Measurements from ENCODE around the gene PTHLH.

The PTHLH gene

DNA sequence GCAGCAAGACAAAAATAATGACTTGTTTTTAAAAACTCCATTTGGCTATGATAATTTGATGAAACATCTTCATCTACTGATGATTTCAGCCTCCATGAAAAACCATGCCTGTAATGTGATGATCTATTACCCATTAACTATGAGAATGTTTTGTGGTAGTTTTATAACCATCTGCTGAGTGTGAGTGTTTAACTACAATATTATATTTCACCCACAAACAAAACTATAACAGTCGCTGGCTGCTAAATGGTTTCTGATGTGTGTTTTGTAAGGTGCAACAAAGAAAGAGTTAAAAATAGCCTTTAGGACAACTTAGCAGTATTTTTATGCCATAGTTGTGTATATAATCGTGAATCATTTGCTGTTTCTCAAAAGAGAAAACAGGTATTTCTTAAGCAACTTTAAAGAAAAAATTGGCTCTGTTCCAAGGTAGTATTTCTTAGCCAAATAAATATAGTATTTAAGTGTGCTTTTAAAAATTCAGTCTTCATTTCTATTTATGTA lies 4.9 kb downstream of the PTHLH start:
- H3K4me3 ChIP-seq (ENCODE audit: low read length) = no peak overlapping the region
- TF ChIP-seq ZNF274 (IDR thresholded peaks at IDR 0.05; ENCODE audit: low read depth, low read length) = no peak

DNA sequence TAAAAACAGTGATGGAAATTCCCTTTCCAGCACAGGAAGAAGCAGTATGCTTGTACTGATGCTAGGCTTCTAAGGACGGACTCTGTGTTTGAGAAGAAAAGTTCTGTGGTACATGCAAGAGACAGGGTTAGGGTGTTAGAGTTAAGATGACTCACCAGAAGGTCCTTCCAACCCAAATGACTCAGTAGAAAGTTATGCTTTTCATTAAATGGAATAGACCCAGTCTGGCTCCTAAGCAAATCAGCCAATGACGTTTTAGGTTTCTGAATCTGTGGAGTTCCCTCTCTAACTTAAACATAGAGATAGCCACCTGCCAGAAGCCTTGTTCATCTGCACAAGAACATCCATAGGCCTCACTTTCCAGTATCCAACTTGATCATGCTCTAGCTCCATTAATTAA lies 5.7 kb downstream of the PTHLH start:
- no peak for TF ChIP-seq ZNF274 (IDR thresholded peaks at IDR 0.05; ENCODE audit: low read depth, low read length)
- H3K4me3 ChIP-seq (ENCODE audit: low read length) = no peak overlapping the region

DNA sequence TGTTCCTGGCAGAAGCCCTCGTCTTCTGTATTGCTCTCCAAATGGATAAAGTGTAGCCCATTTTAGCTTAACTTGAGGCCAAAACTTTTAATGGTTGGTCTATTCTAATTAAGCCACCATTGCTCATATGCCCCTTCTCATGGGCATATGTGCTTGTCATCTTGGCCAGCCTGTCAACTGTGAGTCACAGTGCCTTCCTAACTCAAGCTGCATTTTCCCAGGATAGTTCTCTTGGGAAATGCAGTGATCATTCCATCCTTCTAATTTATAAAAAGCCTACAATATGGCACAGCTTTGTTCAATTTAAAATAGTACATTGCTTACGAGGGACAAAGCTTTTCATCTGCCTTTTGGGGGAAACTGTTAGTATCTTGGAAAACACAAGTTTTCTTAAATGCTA lies 6.6 kb downstream of the PTHLH start:
- TF ChIP-seq ZNF274 (IDR thresholded peaks at IDR 0.05; ENCODE audit: low read depth, low read length) = no peak
- H3K4me3 ChIP-seq (ENCODE audit: low read length) = no peak overlapping the region

DNA sequence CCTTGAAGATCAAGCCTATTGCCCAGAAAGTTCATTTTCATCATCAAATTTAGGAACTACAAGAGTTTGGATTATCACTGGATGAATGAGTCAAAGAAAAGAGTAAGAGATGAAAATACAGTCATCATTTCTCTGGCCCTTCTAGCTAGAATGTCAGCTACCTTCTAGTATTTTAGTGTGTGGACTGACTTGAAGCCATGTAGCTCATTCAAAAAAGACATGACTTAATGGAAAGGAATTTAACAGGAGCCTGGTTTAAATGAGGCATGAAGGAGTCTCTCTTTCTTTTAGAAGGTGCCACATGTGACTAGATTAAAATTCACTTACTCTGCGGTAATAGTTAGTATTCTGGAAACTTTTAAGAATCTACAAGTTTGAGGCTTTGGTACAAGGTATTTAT lies 7.1 kb downstream of the PTHLH start:
- no peak for TF ChIP-seq ZNF274 (IDR thresholded peaks at IDR 0.05; ENCODE audit: low read depth, low read length)
- no peak overlapping the region for H3K4me3 ChIP-seq (ENCODE audit: low read length)

DNA sequence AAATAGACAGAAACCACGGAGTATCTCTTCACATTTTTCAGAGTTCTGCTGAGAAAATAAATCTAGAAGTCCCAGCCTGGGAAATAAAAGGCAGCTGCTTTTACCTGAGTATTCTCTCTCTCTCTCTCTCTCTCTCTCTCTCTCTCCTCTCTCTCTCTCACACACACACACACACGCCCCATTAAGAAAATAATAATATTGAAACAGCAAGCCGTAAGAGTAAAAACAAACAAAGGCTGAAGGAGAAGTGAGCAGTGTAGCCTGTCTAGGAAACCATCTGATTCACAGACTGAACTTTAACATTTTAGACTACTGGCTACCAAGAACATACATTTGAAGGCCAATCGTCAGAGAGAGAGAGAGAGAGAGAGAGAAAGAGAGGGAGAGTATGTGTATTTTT lies 8.4 kb downstream of the PTHLH start:
- no peak for TF ChIP-seq ZNF274 (IDR thresholded peaks at IDR 0.05; ENCODE audit: low read depth, low read length)
- H3K4me3 ChIP-seq (ENCODE audit: low read length) = no peak overlapping the region

DNA sequence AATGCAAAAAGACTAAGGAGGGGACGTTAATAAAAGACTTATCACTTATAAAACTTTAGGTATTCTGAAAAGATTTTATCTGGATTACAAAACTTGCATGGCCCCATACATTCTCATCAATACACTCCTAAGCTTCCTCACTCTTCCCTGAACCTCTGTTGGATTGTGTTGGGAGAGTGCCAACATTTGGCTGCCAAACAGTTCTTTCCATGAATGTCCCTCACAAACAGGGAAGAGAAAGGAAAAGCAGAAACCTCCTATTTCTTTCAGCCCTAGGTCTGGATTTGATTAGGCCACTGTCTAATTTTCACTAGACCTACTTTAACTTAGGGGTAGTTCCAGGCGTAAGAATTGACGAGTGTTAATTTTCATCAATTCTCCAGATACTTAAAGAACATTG lies 11.7 kb downstream of the PTHLH start:
- no peak for TF ChIP-seq ZNF274 (IDR thresholded peaks at IDR 0.05; ENCODE audit: low read depth, low read length)
- H3K4me3 ChIP-seq (ENCODE audit: low read length) = no peak overlapping the region

DNA sequence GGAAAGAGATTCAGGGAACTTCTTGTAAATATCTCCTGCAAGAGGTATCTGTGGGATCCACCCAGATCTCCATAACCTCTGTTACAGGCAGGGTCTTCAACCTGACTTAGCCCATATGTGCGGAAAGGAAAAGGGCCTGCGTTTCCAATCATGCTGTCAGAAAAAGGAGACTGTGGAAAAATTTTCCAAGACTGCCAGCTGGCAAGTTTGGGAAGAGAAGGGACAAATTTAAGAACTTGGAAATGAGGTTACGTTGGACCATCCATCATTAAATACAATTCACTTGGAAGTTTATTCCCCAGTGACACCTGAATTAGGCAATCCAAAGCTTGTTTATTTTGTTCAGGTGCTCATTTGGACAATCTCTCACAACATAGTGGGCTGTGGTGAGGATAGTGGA lies 13.9 kb downstream of the PTHLH start:
- no peak for TF ChIP-seq ZNF274 (IDR thresholded peaks at IDR 0.05; ENCODE audit: low read depth, low read length)
- no peak overlapping the region for H3K4me3 ChIP-seq (ENCODE audit: low read length)

DNA sequence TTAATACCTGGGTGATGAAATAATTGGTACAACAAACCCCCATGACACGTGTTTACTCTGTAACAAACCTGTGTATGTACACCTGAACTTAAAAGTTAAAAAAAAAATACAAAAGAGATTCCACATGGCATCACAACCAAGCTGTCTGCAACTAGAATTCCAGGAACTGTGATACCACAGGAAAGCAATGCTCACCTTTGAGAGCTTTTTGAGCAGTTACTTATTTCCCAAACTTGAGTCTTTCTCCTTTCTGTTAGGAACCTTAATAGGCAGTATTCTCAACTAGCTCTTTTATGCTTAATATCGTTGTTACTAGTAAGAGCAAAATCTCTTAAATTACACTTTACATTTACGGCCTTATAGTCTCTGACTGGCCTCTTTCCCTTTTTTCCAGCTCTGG lies 15.2 kb downstream of the PTHLH start:
- TF ChIP-seq ZNF274 (IDR thresholded peaks at IDR 0.05; ENCODE audit: low read depth, low read length) = no peak
- H3K4me3 ChIP-seq (ENCODE audit: low read length) = no peak overlapping the region

DNA sequence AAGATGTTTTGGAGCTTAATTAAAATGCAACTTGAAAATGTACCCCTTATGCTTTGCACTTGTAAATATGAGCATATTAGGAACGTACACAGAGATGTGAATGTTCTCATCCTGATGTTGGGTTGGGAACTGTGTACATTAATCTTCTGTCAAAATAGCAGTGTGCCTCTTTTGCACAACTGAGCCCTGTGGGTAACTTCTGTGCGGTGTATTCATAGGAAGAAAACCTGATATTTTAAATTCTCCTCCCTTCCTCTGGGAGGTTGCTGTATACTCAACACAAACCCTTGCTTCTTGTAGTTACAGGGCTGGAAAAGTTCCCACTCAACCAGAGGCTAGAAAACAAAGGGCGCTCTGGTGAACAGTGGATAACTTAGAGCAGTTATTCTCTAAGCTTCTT lies 18.7 kb downstream of the PTHLH start:
- H3K4me3 ChIP-seq (ENCODE audit: low read length) = no peak overlapping the region
- TF ChIP-seq ZNF274 (IDR thresholded peaks at IDR 0.05; ENCODE audit: low read depth, low read length) = no peak

DNA sequence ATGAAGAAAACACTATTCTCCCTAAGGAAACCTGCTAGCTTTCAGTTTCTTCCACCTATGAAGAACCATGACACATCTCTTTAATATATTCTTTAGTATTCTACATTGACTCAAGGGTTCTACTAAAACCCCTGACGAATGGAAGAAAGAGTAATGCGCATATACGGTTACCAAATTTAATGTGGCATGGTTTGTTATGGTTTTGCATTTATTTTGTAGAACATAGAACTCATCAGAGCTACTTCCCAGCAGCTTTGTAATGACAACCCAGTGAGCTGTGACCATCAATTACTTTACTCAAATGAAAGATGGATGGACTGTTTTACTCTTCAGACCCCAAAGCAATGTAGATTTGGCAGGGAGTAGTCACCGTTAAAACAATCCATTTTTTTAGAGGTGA lies 19.2 kb downstream of the PTHLH start:
- H3K4me3 ChIP-seq (ENCODE audit: low read length) = no peak overlapping the region
- no peak for TF ChIP-seq ZNF274 (IDR thresholded peaks at IDR 0.05; ENCODE audit: low read depth, low read length)

DNA sequence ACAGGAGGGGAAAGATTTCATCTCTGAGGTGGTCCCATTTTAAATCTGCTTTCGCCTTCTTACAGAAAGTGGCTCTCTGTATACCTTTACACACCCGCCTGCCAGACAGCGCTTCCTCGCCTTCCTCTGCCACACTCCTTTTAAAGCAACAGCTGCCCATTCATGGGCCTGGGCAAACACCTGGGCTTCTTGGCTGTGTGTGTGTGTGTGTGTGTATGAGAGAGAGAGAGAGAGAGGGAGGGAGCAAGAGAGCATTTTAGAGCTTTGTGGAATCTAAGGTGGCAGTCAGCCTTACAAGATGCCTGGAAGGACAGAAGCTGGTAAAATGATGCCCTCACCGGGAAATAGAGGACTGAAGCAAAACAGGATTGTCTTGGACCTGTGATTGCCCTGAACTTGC lies 20.0 kb downstream of the PTHLH start:
- no peak for TF ChIP-seq ZNF274 (IDR thresholded peaks at IDR 0.05; ENCODE audit: low read depth, low read length)
- no peak overlapping the region for H3K4me3 ChIP-seq (ENCODE audit: low read length)

DNA sequence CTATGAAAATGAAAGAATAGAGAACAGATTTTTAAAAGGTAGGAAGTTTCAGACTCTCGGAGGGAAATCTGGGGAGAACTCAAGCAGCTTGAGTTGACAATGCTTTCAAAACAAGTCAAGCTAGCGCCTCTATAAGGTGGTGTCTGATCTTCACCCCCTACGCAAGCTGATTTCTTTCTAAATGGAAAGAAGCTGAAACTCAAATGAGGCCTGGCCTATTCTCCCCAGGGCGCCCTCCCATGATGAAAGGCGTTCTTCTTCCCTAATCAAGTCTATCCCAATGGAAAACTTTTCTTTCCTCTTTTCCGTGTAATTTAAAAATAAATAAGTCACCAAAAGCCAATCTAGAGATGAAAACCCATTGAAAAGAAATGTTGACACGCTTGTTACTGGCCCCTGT lies 20.6 kb downstream of the PTHLH start:
- no peak overlapping the region for H3K4me3 ChIP-seq (ENCODE audit: low read length)

DNA sequence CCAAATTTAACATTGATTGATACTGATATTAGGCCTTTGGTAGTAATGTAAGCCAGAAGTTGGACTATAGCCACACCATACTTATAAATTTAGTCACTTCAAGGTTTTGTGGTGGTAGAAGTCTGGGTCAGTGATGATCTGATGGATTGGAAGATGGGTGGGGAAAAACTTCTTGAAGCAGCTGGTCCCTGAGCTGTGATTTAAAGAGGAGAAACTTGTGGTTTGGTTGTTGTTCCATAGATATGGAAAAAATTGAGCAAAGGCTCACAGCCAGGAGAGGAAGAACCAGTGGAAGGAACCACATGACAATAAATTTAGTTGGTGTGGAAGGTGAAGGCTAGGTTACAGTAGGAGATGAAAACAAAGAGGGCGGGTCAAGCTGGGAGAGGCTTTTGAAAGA lies 26.1 kb downstream of the PTHLH start:
- no peak for TF ChIP-seq ZNF274 (IDR thresholded peaks at IDR 0.05; ENCODE audit: low read depth, low read length)
- H3K4me3 ChIP-seq (ENCODE audit: low read length) = no peak overlapping the region

More for the DNA sequence above, 20.6 kb downstream of the PTHLH start:
- TF ChIP-seq ZNF274 (IDR thresholded peaks at IDR 0.05; ENCODE audit: low read depth, low read length) = no peak

DNA sequence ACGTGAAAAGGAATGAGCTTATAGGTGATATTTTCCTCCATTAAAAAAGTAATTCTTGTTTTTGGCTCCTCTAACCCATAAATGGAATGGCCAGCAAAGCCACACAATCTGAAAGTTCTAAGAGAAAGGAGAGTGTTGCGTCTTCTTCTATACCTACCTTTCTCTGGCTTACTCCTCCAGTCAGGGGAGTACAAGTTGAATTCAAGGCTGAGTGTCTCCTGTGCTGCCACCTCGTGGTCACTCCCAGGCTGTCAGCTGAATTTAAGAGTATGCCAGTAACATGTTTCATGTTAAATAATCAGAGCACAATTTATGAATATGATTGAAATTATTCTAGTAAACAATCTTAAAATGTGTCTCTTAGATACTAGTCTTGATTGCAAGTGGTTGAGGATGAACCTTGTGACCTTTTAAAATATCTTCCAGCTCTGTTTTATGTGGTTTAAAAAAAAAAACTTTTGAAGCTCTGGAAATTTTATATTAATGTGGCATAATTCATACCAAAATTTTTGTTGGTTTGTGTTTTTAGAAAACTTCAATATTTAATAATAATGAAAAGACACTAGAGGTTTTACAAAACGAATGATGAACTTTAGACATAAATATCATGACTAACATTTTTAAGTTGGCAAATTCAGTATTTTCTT lies 31.7 kb downstream of the PTHLH start:
- TF ChIP-seq ZNF274 (IDR thresholded peaks at IDR 0.05; ENCODE audit: low read depth, low read length) = no peak
- H3K4me3 ChIP-seq (ENCODE audit: low read length) = no peak overlapping the region

DNA sequence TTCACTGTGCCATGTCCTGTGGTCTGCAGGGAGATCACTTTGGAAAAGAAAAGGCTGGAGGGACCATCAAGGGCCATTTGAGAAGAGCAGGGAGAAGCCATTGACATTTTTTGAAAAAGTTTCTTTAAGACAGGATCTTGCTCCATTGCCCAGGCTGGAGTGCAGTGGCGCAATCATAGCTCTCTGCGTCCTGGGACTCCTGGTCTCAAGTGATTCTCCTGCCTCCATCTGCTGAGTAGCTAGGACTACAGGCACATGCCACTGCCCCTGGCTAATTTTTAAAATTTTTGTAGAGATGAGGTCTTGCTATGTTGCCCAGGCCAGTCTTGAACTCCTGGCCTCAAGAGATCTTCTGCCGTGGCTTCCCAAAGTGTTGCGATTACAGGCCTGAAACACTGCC lies 32.3 kb downstream of the PTHLH start:
- no peak for TF ChIP-seq ZNF274 (IDR thresholded peaks at IDR 0.05; ENCODE audit: low read depth, low read length)
- H3K4me3 ChIP-seq (ENCODE audit: low read length) = no peak overlapping the region

DNA sequence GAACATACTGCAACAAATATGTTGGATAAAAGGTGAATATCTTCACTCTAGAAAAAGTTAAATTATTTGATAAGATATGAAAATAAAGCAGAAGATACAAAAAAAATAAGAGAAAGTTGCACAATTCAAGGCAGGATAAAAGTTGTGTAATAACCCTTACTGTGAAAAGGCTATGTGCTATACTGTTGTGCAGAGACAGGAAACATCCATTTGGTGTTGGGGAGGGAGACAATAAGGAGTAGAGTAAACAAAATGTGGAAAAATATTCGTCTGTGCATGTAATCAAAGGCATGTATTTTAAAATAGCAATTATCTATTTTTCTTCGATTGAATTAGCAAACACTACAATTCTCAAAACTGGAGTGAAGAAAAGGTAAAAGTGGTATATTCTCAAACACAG lies 34.8 kb downstream of the PTHLH start:
- H3K4me3 ChIP-seq (ENCODE audit: low read length) = no peak overlapping the region
- TF ChIP-seq ZNF274 (IDR thresholded peaks at IDR 0.05; ENCODE audit: low read depth, low read length) = no peak

Measured in GM08714 (cell line).